Right lobe of liver (tissue), 6 donors: ENCODE results near the gene APBB1IP. TPM values are rescaled to one million over a fixed set of nuclear protein-coding genes. Genes with fewer than 3 reads are reported as not detected.

Source experiments
- ATAC-seq, 4 donors: fragments of 200-7000 bp; cut with Tn5 transposase; one replicate each; pipeline ENCODE4 v1.9.1; 2020; ENCODE audit warnings: mild to moderate bottlenecking in 4 of 4, moderate library complexity in 4 of 4
- DNase-seq, 3 donors: peaks; one replicate each; pipeline ENCODE4 v3.0.0-alpha.2; 2020
- H3K27ac ChIP-seq, 3 donors: fragments of 200-600 bp; one replicate each; pipeline ENCODE4 v1.8.0; 2022
- H3K27me3 ChIP-seq, 2 donors: fragments of 200-600 bp; one replicate each; pipeline ENCODE4 v1.8.0; 2022
- H3K36me3 ChIP-seq, 4 donors: fragments of 200-600 bp; sonication (generic) in 1 of 4; one replicate each; pipeline versions ENCODE4 v1.5.1 to v1.8.0; 2017 to 2022; ENCODE audit warnings: control low read depth in 1 of 4
- H3K4me1 ChIP-seq, 4 donors: fragments of 200-600 bp; sonication (generic) in 1 of 4; one replicate each; pipeline versions ENCODE4 v1.5.1 to v1.8.0; 2017 to 2022; ENCODE audit warnings: control low read depth in 1 of 4
- H3K4me3 ChIP-seq, 3 donors: fragments of 200-600 bp; one replicate each; pipeline ENCODE4 v1.8.0; 2022
- H3K9me3 ChIP-seq, 4 donors: fragments of 200-600 bp; sonication (generic) in 1 of 4; one replicate each; pipeline versions ENCODE4 v1.5.1 to v1.8.0; 2017 to 2022; ENCODE audit warnings: control low read depth in 1 of 4
- CTCF ChIP-seq, 4 donors: fragments of 200-600 bp in 3 of 4; fragments of 450-650 bp in 1 of 4; IDR thresholded peaks; one replicate each; pipeline versions ENCODE4 v1.5.1 to v1.8.0; 2016 to 2022; ENCODE audit warnings: antibody characterized with exemption in 4 of 4, mild to moderate bottlenecking in 2 of 4
- POLR2A ChIP-seq: fragments of 450-650 bp; IDR thresholded peaks from one replicate; pipeline ENCODE4 v1.6.1; 2017; ENCODE audit warnings: antibody characterized with exemption, mild to moderate bottlenecking
- WGBS: methylation state at CpG from one replicate; pipeline ENCODE4 v1.1.6; 2018; ENCODE audit warnings: low coverage, low lambda C conversion rate; ENCODE audit not compliant: insufficient coverage; ENCODE audit errors: missing lambda C conversion rate; 5-methylcytosine and 5-hydroxymethylcytosine counted together
- intact Hi-C, 2 donors: fragments of 100-400 bp; cut with DNase I; formaldehyde crosslinking; loops; one replicate each; pipeline versions ENCODE4 v1.11.2 to v1.14.1; 2022
- small RNA-seq, 2 experiments: library from RNA; depleted of rRNA; stranded (forward); fragments of <200 nt; gene quantifications; one replicate each; pipeline ENCODE3, GENCODE V24; 2016
- total RNA-seq, 6 experiments: library from RNA; depleted of rRNA in 2 of 6; stranded (reverse); fragments of >200 nt in 2 of 6; fragmentation: NEBNext Ultra II Directional in 3 of 6; extraction: Animal tissue kit (Norgen Biotek cat#: 25700) in 3 of 6; gene quantifications; one replicate each; pipeline versions ENCODE4 v1.1.0 to v1.2.4, GENCODE V29; 2016 to 2023
- donor health status: DM: no; HTN: yes; CAD: no.
- donor health status: DM: no; HTN: no; CAD: no.
- donor health status: DM: no; HTN: no; CAD: no.
- donor health status: DM: no; HTN: yes; CAD: no.
- donor health status: DM: no; HTN: yes; CAD: no.

Gene APBB1IP
- total RNA-seq, 6 experiments from 2014 or later, result 13.0 to 50.7 (median 16.5) TPM

DNA sequence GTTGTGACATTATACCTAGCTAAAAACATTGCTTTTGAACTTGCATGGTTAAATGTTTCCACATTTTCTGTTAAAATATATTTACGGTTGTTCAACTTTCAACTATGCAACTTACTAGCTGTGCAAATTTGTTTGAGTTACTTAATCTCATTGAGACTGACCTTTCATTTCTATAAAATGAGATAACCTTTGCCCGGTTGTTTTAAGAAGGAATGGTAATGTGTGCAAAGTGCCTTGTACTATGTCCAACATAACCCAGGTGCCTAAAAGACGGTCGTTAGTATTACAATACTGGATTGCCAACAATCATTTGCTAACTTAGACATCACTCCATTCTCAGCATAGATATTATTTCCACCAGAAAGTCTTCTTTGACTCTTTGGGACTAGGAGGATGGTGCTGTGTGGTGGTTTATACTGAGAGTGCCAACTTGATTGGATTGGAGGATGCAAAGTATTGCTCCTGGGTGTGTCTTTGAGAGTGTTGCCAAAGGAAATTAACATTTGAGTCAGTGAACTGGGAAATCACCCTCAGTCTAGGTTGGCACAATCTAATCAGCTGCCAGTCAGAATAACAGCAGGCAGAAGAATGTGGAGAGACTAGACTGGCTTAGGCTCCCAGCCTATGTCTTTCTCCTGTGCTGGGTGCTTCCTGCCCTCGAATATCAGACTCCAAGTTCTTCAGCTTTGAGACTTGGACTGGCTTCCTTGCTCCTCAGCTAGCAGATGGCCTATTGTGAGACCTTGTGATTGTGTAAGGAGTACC lies 174.2 kb downstream of the APBB1IP start:
- H3K27ac ChIP-seq, result peak overlapping the region in 1 of 3 donors; percentile 42
- no peak overlapping the region for H3K4me3 ChIP-seq
- WGBS, result 41% methylated on average over 5 of the region's 5 CpGs
- no peaks in the 10 kb centered on the region for H3K9me3 ChIP-seq
- peak; percentile 87 to 95 (median 92) for ATAC-seq
- H3K4me1 ChIP-seq, result peaks cover 0 to 18% (median 7%) of the 10 kb centered on the region in 4 donors
- intact Hi-C loops, result no loop called here
- no peaks in the 10 kb centered on the region for H3K27me3 ChIP-seq
- TF ChIP-seq CTCF (IDR thresholded peaks at IDR 0.05), result no peak
- TF ChIP-seq POLR2A, result no peak
- DNase-seq, result no peak
- no peaks in the 10 kb centered on the region for H3K36me3 ChIP-seq

Small RNA genes lying within 50 kb of the gene (small RNA-seq; reads per million reads assigned to genes)
- gene RNA5SP307, result 0 reads per million in 2 experiments

Other genes with a start within 250 kb of the APBB1IP start
- gene GAD2, start 221.6 kb upstream of the APBB1IP start, total RNA-seq, result not detected